OCI-LY3 (cell line): ENCODE measurements around the gene PNLDC1.
"Not testable (repeated sequence)": the region's sequence is repeated elsewhere in the genome, so short reads cannot be mapped to it uniquely, and the experiment has no call there.

Experiments used
- H2AFZ ChIP-seq: fragments of 200-600, 300-600 bp; shearing (Covaris generic); 2 replicates; pipeline ENCODE4 v1.6.0; 2014; ENCODE audit warnings: antibody characterized with exemption, low read depth, low read length
- H3K27ac ChIP-seq: fragments of 200-600, 300-600 bp; sonication (generic); 2 replicates; pipeline ENCODE4 v1.5.1; 2014; ENCODE audit warnings: mild to moderate bottlenecking, low read length, moderate library complexity, mixed read lengths
- H3K27me3 ChIP-seq: fragments of 200-600, 300-600 bp; sonication (generic); 2 replicates; pipeline ENCODE4 v1.6.1; 2014; ENCODE audit warnings: low read depth, low read length, mixed read lengths
- H3K36me3 ChIP-seq: fragments of 200-600, 300-600 bp; sonication (generic); replicated peaks from 2 replicates; pipeline ENCODE3; 2014; ENCODE audit warnings: low read depth, low read length, mixed read lengths
- H3K4me1 ChIP-seq: fragments of 300-600, 200-600 bp; sonication (generic); 2 replicates; pipeline ENCODE4 v1.6.1; 2014; ENCODE audit warnings: low read length, mixed read lengths
- H3K4me2 ChIP-seq: fragments of 200-600, 300-600 bp; sonication (generic); 2 replicates; pipeline ENCODE4 v1.6.1; 2014; ENCODE audit warnings: low read length, mixed read lengths
- H3K4me3 ChIP-seq: fragments of 300-600, 200-600 bp; sonication (generic); 2 replicates; pipeline ENCODE4 v1.5.1; 2014; ENCODE audit warnings: antibody characterized with exemption, mild to moderate bottlenecking, low read length, moderate library complexity
- H3K79me2 ChIP-seq: fragments of 300-600, 200-600 bp; shearing (Covaris generic); 2 replicates; pipeline ENCODE4 v1.6.1; 2014; ENCODE audit warnings: mild to moderate bottlenecking, low read length, mixed read lengths
- H3K9ac ChIP-seq: fragments of 300-600, 200-600 bp; shearing (Covaris generic); 2 replicates; pipeline ENCODE4 v1.6.0; 2014; ENCODE audit warnings: mild to moderate bottlenecking, low read length, moderate library complexity
- H3K9me3 ChIP-seq: fragments of 200-600, 300-600 bp; shearing (Covaris generic); 2 replicates; pipeline ENCODE4 v1.6.1; 2014; ENCODE audit warnings: low read length, mixed read lengths; ENCODE audit not compliant: insufficient read depth
- H4K20me1 ChIP-seq: fragments of 200-600, 300-600 bp; sonication (generic); 2 replicates; pipeline ENCODE4 v1.6.1; 2016; ENCODE audit warnings: low read length, mixed read lengths; ENCODE audit not compliant: insufficient read depth
- CTCF ChIP-seq: fragments of 200-600, 300-600 bp; sonication (generic); IDR thresholded peaks from 2 replicates; pipeline ENCODE4 v1.5.1; 2014; ENCODE audit warnings: antibody characterized with exemption, low read length, low read depth
- EZH2phosphoT487 ChIP-seq: fragments of 200-600 bp; shearing (Covaris generic); IDR thresholded peaks from 2 replicates; pipeline ENCODE4 v1.6.1; 2018; ENCODE audit warnings: antibody characterized with exemption, mixed run types, low read depth

Gene PNLDC1

GRCh38 chr6:159821726-159822125 lies 21.6 kb downstream of the PNLDC1 start:
- no peaks in the 10 kb centered on the region for H4K20me1 ChIP-seq
- H3K27ac ChIP-seq: no peak overlapping the region
- no peak overlapping the region for H2AFZ ChIP-seq
- H3K4me1 ChIP-seq: no peaks in the 10 kb centered on the region
- H3K9me3 ChIP-seq: no peaks in the 10 kb centered on the region
- no peak overlapping the region for H3K4me2 ChIP-seq
- H3K79me2 ChIP-seq: no peaks in the 10 kb centered on the region
- H3K9ac ChIP-seq: no peak overlapping the region
- no peak overlapping the region for H3K4me3 ChIP-seq
- TF ChIP-seq EZH2phosphoT487: no peak
- H3K36me3 ChIP-seq: no peaks in the 10 kb centered on the region
- no peaks in the 10 kb centered on the region for H3K27me3 ChIP-seq

GRCh38 chr6:159823953-159824352 lies 23.9 kb downstream of the PNLDC1 start:
- Histone ChIP-seq H3K4me2 (no peak overlapping the region), H3K27me3 (no peaks in the 10 kb centered on the region), H4K20me1 (no peaks in the 10 kb centered on the region)

GRCh38 chr6:159824690-159825089 lies 24.6 kb downstream of the PNLDC1 start:
- H3K9ac ChIP-seq, H3K4me1 ChIP-seq, H3K4me2 ChIP-seq, H4K20me1 ChIP-seq, H3K27me3 ChIP-seq, H3K36me3 ChIP-seq, H3K27ac ChIP-seq, H3K4me3 ChIP-seq, H3K79me2 ChIP-seq, H2AFZ ChIP-seq, H3K9me3 ChIP-seq: not testable (repeated sequence)

More at GRCh38 chr6:159823953-159824352, 23.9 kb downstream of the PNLDC1 start:
- Histone ChIP-seq H3K79me2 (no peaks in the 10 kb centered on the region), H3K36me3 (no peaks in the 10 kb centered on the region), H2AFZ (no peak overlapping the region), H3K4me3 (no peak overlapping the region), H3K4me1 (no peaks in the 10 kb centered on the region), H3K9ac (no peak overlapping the region), H3K27ac (no peak overlapping the region), H3K9me3 (no peaks in the 10 kb centered on the region)
- TF ChIP-seq EZH2phosphoT487 (no peak), CTCF (no peak)

GRCh38 chr6:159826004-159826403 lies 25.9 kb downstream of the PNLDC1 start:
- H3K4me1 ChIP-seq: no peaks in the 10 kb centered on the region
- H3K9me3 ChIP-seq: no peaks in the 10 kb centered on the region
- no peak overlapping the region for H3K4me2 ChIP-seq
- H3K79me2 ChIP-seq: no peaks in the 10 kb centered on the region
- H3K36me3 ChIP-seq: no peaks in the 10 kb centered on the region
- H3K4me3 ChIP-seq: no peak overlapping the region
- H2AFZ ChIP-seq: no peak overlapping the region
- H3K9ac ChIP-seq: no peak overlapping the region
- TF ChIP-seq EZH2phosphoT487: no peak
- TF ChIP-seq CTCF: no peak
- H4K20me1 ChIP-seq: no peaks in the 10 kb centered on the region
- H3K27ac ChIP-seq: no peak overlapping the region
- no peaks in the 10 kb centered on the region for H3K27me3 ChIP-seq

- H4K20me1 ChIP-seq: no peaks in the 10 kb centered on the region
- no peaks in the 10 kb centered on the region for H3K9me3 ChIP-seq
- no peak overlapping the region for H3K27ac ChIP-seq
- H3K9ac ChIP-seq: no peak overlapping the region
- no peak overlapping the region for H2AFZ ChIP-seq
- no peak for TF ChIP-seq CTCF
- TF ChIP-seq EZH2phosphoT487: no peak
- no peaks in the 10 kb centered on the region for H3K36me3 ChIP-seq
- no peak overlapping the region for H3K4me3 ChIP-seq
- no peaks in the 10 kb centered on the region for H3K79me2 ChIP-seq
- H3K4me1 ChIP-seq: no peaks in the 10 kb centered on the region
- H3K4me2 ChIP-seq: no peak overlapping the region
- no peaks in the 10 kb centered on the region for H3K27me3 ChIP-seq
Measured at GRCh38 chr6:159826968-159827647, 27.0 kb downstream of the PNLDC1 start.
